Measurements from ENCODE around the gene PLEKHA4.

- TF ChIP-seq POLR2AphosphoS5 (IDR thresholded peaks at IDR 0.05; ENCODE audit: borderline replicate concordance, low read depth, low read length) = no peak
- no peak for TF ChIP-seq EZH2 (IDR thresholded peaks at IDR 0.05)
Observed at GRCh38 chr19:48905664-48906063, 37.2 kb upstream of the PLEKHA4 start.
